HG03280 (cell line): ENCODE measurements around the gene STING1.
"Not testable (repeated sequence)": the region's sequence is repeated elsewhere in the genome, so short reads cannot be mapped to it uniquely, and the experiment has no call there.

Experiments used
- ATAC-seq: cut with Tn5 transposase; IDR thresholded peaks from one replicate; pipeline ENCODE4 v1.9.1; 2021; ENCODE audit warnings: mild to moderate bottlenecking, moderate library complexity; ENCODE audit not compliant: unreplicated experiment

STING1 gene

DNA sequence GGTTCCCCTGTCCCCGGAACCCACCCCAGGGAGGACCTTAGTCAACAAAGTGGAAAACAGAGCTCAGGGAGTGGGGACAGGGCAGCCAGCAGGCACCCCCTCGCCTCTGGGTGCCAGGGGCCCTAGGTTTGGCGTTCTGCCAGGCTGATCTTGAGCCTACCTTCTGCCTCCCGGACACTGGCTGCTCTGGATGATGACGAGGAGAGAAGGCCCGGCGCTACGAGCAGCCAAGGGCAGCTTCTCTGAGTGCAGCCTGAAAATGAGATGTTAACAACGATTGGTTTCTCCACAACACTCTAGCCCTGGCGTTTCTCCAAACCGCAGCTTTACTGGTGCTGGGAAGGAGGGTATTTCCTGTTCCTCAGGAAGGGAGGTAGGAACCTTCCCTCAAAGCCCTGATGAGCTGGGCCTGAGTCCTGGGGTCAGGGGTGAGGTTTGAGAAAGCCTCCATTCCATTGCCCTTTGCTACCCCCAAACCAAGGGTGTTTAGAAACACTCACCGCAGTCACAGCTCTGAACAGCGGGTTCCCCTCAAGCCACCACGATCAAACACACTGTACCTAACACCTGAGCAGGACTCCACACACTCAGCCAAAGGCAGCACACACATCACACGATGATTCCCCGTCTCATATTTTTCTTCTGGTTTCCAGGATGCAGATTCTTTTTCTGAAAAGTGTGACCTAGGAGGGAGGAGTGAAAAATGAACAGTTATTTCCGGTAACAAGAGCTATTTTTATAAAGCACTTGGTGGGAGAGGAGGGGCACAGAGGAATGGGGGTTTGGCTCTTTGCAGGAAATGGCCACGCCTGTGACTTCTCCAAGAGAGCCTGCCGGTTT, at the start of gene STING1:
TSS of gene STING1 (minus strand) at position 709 of the 840 bp plus-strand sequence. CDS start 1,054 bp downstream, outside the sequence.
- ATAC-seq = no peak

DNA sequence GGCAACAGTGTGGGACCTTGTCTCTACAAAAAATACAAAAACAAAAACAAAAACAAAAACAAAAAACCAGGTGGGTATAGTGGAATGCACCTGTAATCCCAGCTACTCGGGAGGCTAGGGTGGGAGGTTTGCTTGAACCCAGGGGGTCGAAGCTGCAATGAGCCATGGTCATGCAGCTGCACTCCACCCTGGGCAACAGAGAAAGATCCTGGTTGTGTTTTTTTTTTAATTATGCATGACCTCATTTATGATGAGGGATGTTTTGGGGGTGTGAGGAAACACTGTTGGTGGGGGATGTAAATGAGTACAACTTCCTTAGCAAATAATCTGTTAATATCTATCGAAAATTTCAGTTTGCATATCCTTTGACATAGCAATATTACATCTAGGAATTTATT, 49.2 kb upstream of the STING1 start:
- no peak for ATAC-seq

DNA sequence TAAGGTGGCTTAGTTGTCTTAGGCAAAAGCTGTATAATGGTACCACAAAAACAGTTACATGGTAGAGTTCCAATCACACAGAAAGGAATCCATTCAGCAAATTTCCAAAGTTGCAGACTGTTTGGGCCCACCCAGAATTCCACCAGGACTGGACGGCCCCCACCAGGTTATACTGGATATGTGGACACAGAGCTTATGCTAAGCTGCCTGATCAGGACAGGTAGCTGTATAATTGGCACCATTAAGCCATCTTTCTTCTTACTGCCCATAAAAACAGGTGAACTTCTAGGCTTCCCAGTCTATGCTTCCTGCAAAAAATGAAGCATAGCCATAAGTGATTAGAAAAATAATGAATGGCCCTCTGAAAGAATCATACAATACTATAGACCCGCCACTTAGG, 47.5 kb upstream of the STING1 start:
- ATAC-seq = not testable (repeated sequence)

DNA sequence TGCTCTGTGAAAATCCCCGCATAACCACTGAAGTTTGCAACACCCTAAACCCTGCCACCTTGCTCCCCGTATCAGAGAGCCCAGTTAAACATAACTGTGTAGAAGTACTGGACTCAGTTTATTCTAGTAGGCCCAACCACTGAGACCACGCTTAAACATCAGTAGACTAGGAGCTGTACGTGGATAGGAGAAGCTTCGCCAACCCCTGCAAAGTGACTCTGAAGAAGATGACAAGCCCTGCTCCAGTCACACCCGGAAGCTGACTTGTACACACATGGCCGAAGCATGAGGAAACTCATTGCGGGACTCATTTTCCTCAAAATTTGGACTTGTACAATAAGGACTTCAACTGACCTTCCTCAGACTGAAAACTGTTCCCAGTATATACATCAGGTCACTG, 46.1 kb upstream of the STING1 start:
- not testable (repeated sequence) for ATAC-seq

DNA sequence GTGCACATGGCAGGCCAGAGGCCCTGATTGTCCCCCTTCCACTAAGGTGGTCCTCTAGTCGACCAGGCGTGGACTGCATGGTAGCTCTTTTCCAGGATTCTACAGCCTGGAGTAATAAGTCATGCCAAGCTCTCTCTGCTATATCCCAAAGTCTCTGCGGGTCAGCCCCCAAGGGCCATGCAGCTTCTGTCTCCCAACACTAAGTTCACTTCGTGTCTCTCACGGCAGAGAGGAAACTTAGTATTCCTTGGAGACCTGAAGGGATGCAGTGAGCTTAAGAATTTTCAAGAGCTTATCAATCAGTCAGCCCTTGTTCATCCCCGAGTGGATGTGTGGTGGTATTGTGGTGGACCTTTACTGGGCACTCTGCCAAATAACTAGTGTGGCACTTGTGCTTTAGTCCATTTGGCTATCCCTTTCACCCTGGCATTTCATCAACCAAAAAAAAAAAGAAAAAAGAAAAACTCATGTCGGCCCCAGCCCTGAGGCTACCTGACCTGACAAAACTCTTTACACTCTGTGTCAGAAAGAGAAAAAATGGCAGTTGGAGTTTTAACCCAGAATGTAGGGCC, 45.4 kb upstream of the STING1 start:
- ATAC-seq = not testable (repeated sequence)

DNA sequence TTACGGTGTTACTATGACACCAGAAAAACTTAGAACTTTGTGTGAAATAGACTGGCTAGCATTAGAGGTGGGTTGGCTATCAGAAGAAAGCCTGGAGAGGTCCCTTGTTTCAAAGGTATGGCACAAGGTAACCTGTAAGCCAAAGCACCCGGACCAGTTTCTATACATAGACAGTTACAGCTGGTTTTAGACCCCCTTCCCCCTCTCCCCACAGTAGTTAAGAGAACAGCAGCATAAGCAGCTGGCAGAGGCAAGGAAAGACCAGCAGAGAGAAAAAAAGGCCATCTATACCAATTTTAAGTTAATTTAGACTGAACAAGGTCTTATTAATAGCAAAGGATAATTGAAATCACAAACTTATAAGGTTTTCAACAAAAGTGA, 44.5 kb upstream of the STING1 start:
- ATAC-seq = not testable (repeated sequence)

DNA sequence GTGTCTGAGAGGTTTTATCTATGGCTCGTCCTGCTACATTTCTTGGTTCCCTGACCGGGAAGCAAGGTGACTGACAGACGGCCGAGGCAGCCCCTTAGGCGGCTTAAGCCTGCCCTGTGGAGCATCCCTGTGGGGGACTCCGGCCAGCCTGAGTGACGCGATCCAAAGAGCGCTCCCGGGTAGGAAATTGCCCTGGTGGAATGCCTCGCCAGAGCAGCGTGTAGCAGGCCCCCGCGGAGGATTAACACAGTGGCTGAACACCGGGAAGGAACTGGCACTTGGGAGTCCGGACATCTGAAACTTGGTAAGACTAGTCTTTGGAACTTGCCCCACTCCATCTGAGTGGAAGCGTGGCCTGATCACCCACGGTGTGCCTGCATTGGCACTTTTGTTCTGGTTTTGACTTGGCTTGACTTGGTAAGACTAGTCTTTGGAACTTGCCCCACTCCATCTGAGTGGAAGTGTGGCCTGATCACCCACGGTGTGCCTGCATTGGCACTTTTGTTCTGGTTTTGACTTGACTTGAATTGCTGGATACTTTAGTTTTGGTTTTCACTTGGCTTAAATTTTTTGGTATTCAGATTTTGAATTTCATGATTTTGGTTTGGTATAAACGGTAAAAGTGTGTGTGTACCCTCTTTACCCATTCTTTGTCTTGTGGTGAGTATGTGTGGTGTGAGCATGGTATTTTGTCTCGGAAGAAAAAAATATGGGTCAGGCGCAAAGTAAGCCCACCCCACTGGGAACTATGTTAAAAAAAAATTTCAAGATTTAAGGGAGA, 43.9 kb upstream of the STING1 start:
- ATAC-seq = not testable (repeated sequence)

DNA sequence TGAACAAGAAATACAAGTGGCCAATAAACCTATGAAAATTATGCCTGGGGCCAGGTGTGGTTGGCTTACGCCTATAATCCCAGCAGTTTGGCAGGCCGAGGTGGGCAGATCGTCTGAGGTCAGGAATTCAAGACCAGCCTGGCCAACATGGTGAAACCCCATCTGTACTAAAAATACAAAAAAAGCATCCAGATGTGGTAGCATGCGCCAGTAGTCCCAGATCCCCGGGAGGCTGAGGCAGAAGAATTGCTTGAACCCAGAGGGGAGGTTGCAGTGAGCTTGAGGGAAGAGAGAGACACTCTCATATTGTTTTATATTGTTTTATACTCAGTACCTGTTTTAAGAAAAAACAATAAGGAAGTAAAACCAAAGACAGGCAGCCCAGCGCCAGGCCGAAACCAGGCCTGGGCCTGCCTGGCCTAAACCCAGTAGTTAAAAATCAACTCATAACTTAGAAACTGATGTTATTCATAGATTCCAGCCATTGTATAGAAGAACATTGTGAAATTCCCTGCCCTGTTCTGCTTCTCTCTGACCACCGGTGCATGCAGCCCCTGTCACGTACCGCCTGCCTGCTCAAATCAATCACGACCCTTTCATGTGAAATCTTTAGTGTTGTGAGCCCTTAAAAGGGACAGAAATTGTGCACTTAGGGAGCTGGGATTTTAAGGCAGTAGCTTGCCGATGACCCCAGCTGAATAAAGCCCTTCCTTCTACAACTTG, 43.2 kb upstream of the STING1 start:
- not testable (repeated sequence) for ATAC-seq

DNA sequence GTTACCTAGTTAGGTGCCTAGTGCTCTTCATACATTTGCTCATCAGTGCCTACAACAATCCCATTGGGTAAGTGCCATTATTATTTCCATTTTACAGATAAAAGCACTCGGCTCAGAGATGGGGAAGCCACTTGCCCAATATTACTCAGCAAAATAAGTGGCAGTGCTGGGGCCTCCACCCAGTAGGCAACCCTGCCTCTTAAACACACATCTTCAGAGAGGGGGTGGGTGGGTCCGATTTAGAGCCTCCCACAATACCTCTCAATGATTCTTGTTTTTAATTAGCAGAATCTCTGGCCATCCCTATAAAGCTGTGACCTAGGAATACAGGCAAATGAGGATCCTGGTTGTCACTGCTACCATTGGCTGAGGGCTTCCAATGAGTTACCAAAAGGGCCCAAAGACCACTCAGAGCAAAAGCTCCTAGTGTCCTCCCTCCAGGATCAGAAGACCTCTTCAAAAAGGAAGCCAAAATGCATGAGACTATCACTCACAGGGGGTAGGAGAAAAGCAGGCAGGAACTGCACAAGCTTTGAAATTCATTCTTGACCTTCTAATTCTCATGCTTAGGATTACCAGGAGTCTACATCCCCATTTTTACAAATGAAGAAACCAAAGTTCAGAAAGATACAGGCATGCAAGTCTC, 42.5 kb upstream of the STING1 start:
- ATAC-seq = no peak

DNA sequence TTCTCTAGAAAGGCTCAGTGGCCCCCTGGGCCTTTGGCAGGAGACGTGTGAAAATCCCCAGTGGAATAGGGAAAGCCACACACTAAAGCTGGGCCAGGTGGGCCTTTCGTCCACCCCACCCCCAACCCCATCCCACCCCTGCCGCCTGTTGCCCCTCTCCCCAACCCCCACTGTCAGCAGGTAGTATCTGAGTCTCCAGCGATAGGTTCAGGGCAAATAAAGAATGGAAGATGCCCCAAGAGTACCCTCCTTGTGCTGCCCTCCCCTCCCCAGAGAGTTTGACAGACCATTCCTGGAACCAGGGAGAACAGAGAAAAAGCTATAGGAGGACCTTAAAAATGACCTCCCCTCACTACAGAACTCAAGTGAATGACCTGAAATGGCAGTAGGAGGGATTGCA, 41.9 kb upstream of the STING1 start:
- no peak for ATAC-seq

DNA sequence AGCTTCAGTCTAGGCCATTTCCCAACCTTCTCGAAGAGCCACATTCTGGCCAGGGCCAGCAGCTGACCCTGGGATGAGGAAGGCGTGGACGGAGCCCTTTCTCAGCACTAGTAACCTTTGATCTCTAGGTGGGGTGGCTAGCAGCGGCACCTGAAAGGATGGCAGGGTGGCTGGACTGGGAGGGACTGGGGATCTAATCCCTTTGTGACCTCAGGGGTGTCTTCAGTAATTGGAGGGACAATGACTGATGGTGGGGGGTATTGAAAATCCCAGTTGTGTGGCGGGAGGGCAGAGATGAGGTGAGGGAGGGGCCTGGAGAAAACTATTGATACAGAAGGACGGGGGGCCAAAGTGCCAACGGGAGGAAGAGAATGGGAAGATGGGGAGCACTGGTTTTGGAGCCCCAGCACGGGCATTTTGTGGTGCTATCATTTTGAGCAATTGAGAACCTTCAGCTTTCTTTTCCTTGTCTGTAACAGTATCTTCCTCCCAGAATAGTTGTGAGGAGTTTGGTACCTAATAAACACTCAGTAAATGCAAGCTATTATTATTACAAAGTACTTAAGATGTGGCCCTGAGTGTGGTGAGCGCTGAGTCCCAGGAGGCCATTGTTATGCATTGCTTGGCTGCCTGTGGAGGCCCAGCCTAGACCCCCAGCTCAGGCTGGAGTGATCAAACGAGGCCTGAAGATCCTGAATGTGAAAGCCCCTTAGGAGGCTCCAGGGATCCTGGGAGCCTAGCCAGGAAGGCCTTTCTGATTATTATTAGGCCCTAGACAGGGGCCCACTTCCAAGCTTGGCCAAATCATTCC, 41.3 kb upstream of the STING1 start:
- no peak for ATAC-seq

DNA sequence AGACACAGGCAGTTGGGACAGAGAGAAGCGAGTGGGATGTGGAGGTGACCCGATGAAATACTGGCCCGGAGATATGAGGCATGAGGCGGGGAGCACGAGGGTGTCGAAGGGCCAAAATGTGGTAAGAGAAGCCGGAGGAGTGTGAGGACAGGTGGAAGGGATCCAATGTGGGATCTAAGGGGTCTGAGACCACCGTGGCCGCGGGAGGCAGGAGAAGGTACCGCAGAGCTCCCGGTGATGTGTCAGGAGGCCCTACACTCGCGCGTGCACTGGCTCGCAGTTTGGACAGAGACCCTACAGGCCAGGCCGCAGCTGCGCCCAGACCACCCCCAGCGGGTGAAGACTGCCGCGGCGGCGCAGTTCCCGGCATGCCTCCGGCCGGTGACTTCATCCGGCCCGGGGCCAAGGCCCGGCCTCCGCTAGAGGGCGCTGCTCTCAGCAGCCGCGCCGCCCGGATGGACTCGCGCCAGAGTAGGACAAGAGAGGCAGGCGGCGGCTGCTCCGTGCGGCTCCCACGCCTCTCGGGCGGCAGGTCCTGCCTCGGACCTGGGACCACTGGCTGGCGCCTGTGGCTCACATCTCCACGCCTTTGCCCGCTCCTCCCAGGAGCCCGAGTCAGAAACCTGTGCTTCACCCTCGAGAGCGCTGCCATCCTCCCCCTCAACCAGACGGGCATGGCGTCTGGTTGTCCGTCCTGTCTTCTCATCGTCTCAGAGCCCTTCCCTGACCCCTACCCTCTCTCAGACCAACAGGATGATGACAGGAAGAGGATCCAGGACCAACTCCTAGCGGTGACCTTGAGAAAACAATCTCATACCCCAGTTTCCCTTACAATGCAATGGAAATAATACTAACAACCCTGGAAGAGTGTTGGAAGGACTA, 35.4 kb upstream of the STING1 start:
- peak; percentile 85 for ATAC-seq

DNA sequence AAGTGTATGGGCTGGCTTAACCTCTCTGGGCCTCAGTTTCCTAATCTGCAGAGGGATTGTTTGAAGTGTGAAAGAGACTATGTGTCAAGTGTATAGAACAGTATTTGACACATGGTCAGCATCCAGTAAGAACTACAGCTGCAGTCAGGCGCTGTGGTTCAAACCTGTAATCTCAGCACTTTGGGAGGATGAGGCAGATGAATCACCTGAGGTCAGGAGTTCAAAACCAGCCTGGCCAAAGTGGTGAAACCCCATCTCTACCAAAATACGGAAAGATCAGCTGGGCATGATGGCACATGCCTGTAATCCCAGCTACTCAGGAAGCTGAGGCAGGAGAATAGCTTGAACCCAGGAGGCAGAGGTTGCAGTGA, 31.9 kb upstream of the STING1 start:
- ATAC-seq = no peak

DNA sequence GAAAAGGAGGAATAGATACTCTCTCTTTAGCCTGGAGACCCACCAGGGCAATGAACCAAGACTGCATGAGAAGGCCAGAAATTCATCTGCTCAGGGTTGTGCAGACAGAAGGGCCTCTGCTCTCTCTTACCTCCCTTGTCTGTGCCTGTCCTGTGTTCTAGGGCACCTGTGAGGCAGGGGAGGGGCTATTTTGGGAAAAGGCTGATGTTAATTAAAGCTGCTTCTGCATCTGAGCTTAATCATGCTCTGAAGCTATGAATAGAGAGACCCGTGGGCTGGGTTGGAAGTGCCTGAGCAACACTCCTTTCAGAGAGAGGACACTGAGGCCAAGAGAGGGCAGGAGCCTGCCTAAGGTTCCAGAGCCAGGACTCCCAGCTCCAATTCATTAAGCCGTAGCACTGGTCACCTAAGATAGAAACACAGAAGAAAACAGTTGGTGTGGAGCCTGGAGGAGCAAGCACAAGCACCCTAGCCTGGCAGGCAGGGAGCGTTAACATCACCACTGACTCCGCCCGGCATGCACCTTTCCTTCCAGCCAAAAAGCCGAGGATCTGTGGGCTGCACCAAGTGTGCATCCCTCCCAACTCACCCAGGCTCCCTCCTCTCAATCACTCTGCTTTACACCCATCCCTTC, 31.4 kb upstream of the STING1 start:
- peak; percentile 10 for ATAC-seq

DNA sequence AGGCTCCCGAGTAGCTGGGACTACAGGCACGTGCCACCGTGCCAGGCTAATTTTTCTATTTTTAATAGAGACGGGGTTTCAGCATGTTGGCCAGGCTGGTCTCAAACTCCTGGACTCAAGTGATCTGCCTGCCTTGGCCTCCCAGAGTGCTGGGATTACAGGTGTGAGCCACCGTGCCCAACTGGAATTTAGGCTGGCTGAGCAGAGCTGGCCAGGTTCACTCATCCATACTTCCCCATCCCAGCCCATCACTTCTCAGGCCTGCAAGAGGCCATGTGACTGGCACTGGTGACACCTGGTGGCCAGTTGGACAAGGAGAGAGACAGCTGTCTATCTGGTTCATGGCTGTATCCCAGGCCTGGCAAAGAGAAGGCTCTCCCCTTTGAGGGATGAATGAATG, 30.9 kb upstream of the STING1 start:
- peak; percentile 46 for ATAC-seq

DNA sequence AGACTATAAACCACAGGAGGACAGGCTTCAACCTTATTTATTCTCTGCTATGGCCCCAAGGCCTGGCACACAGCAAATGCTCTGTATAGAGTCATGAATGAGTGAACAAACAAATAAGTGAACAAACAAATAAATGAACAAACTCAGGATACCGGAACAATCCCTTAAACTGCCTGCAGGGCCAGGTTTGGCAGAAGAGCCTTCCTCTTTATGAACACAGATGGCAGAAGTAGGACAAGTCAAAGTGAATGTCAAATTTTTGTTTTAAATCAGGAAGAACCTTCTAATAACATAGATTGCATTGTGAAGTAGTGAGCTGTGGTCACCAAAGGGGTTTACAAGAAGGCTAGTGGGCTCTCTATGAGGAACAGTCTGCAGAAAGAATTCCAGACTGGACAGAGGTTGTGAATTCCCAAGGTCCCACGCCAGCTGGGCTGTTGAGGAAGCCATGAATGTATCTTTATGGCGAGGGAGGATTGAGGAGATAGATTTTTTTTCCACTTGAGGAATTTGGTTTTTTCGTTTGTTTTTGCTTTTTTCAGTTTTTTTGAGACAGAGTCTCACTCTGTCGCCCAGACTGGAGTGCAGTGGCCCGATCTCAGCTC, 30.3 kb upstream of the STING1 start:
- no peak for ATAC-seq

DNA sequence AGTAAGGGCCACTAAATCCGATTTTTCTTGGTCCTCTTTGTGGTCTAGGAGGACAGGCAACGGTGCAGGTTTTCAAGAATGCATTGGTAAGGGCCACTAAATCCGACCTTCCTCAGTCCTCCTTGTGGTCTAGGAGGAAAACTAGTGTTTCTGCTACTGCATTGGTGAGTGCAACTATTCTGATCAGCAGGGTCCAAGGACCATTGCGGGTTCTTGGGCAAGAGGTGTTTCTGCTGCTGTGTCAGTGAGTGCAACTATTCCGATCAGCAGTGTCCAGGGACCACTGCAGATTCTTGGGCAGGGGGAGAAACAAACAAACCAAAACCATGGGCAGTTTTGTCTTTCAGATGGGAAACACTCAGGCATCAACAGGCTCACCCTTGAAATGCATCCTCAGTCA, 22.2 kb upstream of the STING1 start:
- ATAC-seq = not testable (repeated sequence)

DNA sequence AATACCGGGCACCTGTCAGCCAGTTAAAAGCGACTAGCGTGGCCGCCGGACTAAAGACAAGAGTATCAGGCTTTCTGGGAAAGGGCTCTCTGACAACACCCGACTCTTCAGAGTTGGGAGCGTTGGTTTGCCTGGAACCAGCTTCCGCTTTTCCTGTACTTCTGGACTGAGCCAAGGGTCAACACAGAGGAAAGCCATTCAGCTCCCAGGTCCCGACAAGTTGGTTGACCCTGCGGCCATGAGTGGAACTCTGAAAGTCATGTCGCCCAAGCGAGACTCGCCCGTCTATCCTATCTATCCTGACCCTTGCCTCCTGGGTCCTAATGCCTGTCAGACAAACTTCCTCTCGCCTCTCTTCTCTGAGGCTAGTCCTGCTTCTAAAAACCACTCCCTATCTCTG, 21.3 kb upstream of the STING1 start:
- ATAC-seq = not testable (repeated sequence)
